Head of caudate nucleus (tissue), 42 donors: ENCODE data around the gene ZBTB45.

ENCODE experiments used
- DNase-seq, 42 donors: peaks; one replicate each; pipeline versions ENCODE4 v3.0.0 to v3.0.0-alpha.2; 2020 to 2021; ENCODE audit warnings: mixed read lengths in 7 of 42
- intact Hi-C: fragments of 100-400 bp; cut with DNase I; formaldehyde crosslinking; loops from one replicate; pipeline ENCODE4 v1.15.0; 2022

Gene ZBTB45

GRCh38 chr19:58519355-58520256, at the start of gene ZBTB45:
Gene ZBTB45, minus strand, starts transcription at chr19:58519810. Its CDS starts 2,137 bp downstream, at chr19:58517673.
- intact Hi-C loops, result no loop called here
- peak; percentile 83 to 98 (median 93) for DNase-seq

- intact Hi-C loops, result no loop called here
- peak in 2 of 42 donors; percentile 2 to 9 for DNase-seq
Measured at GRCh38 chr19:58568453-58569130, 49.0 kb upstream of the ZBTB45 start.

GRCh38 chr19:58566989-58567388, 47.4 kb upstream of the ZBTB45 start:
- intact Hi-C loops, result no loop called here
- peak in 2 of 42 donors; percentile 2 to 16 for DNase-seq

GRCh38 chr19:58563823-58564222, 44.2 kb upstream of the ZBTB45 start:
- DNase-seq, result peak in 1 of 42 donors; percentile 13
- intact Hi-C loops, result no loop called here

- intact Hi-C loops, result no loop called here
- DNase-seq, result peak in 17 of 42 donors; percentile 27 to 73 (median 45)
Measured at GRCh38 chr19:58563034-58563573, 43.5 kb upstream of the ZBTB45 start.

GRCh38 chr19:58562122-58563033, 42.8 kb upstream of the ZBTB45 start:
- intact Hi-C loops, result no loop called here

GRCh38 chr19:58561373-58562121, 41.9 kb upstream of the ZBTB45 start:
- intact Hi-C loops, result no loop called here
- DNase-seq, result no peak

More at GRCh38 chr19:58562122-58563033, 42.8 kb upstream of the ZBTB45 start:
- peak in 22 of 42 donors; percentile 20 to 70 (median 44) for DNase-seq

GRCh38 chr19:58560921-58561320, 41.3 kb upstream of the ZBTB45 start:
- no peak for DNase-seq
- intact Hi-C loops, result no loop called here

GRCh38 chr19:58560007-58560887, 40.6 kb upstream of the ZBTB45 start:
- no peak for DNase-seq
- intact Hi-C loops, result no loop called here

- DNase-seq, result peak; percentile 79 to 95 (median 90)
- intact Hi-C loops, result no loop called here
Measured at GRCh38 chr19:58559275-58560006, 39.8 kb upstream of the ZBTB45 start.

- peak; percentile 93 to 100 (median 98) for DNase-seq
Measured at GRCh38 chr19:58558623-58559274, 39.1 kb upstream of the ZBTB45 start.

GRCh38 chr19:58558066-58558622, 38.5 kb upstream of the ZBTB45 start, which contains the start of gene UBE2M:
Gene UBE2M, minus strand, starts transcription at chr19:58558611. Its CDS starts 230 bp downstream, at chr19:58558381.
- intact Hi-C loops, result no loop called here
- peak in 22 of 42 donors; percentile 6 to 91 (median 44) for DNase-seq

More at GRCh38 chr19:58558623-58559274, 39.1 kb upstream of the ZBTB45 start:
- intact Hi-C loops, result no loop called here

- intact Hi-C loops, result no loop called here
- DNase-seq, result peak in 1 of 42 donors; percentile 14
Measured at GRCh38 chr19:58557221-58558065, 37.8 kb upstream of the ZBTB45 start.

GRCh38 chr19:58556622-58557220, 37.1 kb upstream of the ZBTB45 start:
- no peak for DNase-seq
- intact Hi-C loops, result no loop called here
